Hematopoietic multipotent progenitor cell treated with erythropoietin and hydrocortisone succinate and interleukin-3 and kit ligand, for 15 days (in vitro differentiated cells): ENCODE measurements around the gene TTLL8.

Source experiments
- DNase-seq: peaks from one replicate; pipeline ENCODE4 v3.0.0-alpha.2; 2015; ENCODE audit warnings: low spot score

Gene TTLL8

DNA sequence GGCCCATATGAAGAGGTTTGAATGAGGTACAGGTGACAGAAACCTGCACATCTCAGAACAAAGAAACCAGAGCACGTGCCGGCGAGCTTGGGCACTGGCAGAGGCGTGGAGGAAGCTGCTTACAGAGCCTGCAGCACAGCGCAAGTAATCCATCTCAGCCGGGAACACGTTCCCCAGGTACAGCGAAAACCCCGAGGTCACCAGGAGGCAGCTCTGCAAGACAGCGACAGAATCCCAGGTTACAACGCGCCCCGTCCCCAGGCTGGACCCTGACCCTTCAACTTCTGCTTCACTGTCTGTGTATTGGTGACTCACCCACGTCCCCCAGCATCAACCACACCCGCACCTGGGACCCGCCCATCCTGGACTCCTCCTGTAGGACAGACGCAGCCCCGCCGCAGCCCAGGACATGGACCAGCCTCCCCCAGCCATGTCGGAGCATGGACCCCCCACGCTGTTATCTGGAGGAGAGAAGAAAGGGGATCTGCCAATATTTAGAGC is 24.9 kb upstream of the TTLL8 start:
- no peak for DNase-seq

DNA sequence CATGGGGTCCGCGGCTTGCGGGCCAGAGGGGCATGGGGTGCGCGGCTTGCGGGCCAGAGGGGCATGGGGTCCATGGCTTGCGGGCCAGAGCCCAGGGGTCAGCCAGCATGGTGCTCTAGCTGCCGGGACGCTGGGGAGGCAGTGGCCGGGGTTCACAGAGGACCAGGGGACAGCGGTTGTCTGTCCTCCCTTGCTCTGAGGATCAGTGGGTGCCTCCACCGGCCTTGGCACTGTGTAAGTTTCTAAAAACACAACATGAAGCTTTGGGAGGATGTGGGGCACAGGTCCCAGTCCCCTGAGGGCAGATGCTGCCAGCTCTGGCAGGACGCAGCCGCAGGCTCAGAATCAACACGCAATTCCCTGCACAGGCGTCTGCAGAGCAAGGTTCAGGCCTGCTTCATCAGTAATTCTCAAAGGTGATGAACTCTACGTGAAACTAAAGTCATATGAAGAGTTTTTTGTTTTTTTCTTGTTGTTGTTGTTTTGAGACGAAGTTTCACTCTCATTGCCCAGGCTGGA is 24.2 kb upstream of the TTLL8 start:
- DNase-seq = no peak

DNA sequence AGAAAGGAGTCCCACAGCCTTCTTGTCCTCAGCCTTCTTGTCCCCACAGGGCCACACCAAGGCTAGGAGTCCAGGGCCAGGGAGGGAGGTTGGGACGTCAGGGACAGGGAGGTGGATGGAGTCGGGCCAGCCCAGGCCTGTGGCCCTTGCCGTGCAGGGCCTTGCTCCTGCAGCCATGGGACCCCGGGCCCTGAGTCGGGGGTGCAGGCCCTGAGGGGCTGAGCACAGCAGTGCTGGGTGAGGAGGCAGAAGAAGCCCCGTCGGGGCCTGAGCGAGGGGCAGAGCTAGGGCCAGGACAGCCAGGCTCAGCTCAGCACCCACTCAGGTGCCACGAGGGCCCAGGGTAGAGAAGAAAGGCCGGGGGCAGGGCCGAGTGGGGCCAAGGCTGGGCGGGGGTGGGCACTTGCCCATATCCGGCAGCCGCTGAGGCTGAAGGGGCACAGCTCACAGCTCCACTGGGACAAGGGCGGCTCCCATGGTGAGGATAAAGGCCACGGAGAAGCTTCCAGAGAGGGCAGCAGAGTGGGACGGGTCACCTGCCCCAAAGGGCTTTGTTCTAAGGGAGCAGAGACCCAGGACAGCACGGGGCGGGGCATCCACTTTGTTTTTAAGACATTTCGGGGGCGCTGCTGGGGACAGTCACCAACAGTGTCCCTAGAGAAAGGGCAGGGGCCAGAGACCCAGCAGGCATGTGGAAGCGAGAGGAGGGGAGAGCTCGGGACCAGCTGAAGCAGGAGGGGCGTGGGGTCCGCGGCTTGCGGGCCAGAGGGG is 23.5 kb upstream of the TTLL8 start:
- DNase-seq = no peak

DNA sequence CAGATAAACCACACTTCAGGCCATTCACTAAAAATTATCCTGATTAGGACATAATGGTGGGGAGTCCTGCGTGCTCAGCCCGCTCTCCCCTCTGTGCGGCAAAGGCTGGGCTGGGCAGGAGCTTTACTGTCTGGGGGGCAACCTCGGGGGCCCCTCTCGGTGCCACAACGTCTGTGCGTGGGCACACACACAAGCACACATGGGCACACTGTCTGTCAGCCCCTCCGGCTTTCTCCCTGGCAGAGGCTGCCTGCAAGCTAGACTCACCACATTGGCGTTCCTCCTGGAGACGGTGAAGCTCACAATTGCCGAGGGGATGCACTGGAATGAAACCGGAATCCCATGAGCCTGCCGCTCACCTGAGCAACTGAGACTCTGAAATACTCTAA is 22.0 kb upstream of the TTLL8 start:
- no peak for DNase-seq

DNA sequence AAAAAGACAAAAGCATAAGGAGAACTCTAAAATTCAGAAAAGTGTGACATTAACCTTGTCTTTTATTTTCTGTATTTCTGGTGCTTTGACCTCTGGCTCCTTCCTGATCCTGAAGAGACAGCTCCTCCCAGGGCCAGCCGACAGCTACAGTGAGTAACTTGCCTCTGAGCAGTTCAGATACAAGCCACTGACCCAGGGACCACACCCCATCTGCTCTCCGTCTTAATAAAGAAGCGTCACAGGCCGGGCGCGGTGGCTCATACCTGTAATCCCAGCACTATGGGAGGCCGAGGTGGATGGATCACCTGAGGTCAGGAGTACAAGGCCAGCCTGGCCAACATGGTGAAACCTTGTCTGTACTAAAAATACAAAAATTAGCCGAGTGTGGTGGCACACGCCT is 20.7 kb upstream of the TTLL8 start:
- no peak for DNase-seq

DNA sequence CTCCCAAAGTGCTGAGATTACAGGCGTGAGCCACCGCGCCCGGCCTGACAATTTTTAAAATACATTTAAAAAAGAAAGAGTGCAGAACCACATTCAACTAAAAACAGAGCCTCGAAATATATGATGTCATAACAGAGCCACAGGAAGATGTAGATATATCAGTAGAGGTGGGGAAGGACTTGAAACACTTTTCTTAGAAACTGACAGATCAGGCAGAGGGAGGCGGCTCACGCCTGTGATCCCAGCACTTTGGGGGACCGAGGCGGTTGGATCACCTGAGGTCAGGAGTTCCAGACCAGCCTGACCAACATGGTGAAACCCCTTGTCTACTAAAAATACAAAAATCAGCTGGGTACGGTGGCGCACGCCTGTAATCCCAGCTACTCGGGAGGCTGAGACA is 20.1 kb upstream of the TTLL8 start:
- DNase-seq = no peak

DNA sequence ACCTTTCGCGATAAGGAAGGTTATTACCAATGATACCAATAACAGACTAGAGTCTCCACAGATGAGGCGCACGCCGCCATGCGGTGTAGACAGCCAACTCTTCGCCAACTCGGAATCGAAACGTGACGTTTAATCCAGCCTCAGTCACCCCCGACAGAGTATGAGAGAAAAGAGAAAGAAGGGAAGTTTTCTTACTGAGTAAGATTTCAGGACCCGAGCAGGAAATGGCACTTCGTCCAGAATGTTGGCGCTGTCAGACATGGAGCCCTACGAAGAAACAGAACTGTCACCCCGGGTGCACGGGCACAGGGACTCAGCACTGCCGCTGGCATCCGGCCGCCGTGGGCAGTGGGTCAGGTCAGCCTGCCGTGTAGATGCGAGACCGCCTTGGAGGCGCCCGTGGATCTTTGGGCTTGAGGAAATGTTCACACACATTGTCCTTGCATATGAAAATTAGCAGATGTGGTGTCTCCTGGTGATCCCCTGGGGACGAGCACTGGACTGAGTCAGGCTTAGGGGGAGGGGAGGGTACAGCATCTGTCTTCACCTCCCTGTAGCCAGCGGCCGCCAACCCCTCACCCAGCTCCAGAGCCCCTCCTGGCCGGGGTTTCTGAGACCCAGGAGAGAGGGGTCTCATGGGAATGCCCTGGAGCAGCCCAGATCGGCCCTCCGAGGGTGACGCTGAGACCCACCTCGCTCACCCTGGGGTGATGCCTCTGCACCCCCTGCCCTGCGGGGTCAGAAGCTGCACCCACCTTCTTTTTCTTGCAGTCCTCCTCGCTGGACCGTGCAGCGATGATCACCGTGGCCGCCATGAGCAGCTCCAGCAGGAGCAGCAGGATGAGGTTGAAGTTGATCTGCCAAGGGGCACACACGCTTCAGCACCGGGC is 18.8 kb upstream of the TTLL8 start:
- no peak for DNase-seq

DNA sequence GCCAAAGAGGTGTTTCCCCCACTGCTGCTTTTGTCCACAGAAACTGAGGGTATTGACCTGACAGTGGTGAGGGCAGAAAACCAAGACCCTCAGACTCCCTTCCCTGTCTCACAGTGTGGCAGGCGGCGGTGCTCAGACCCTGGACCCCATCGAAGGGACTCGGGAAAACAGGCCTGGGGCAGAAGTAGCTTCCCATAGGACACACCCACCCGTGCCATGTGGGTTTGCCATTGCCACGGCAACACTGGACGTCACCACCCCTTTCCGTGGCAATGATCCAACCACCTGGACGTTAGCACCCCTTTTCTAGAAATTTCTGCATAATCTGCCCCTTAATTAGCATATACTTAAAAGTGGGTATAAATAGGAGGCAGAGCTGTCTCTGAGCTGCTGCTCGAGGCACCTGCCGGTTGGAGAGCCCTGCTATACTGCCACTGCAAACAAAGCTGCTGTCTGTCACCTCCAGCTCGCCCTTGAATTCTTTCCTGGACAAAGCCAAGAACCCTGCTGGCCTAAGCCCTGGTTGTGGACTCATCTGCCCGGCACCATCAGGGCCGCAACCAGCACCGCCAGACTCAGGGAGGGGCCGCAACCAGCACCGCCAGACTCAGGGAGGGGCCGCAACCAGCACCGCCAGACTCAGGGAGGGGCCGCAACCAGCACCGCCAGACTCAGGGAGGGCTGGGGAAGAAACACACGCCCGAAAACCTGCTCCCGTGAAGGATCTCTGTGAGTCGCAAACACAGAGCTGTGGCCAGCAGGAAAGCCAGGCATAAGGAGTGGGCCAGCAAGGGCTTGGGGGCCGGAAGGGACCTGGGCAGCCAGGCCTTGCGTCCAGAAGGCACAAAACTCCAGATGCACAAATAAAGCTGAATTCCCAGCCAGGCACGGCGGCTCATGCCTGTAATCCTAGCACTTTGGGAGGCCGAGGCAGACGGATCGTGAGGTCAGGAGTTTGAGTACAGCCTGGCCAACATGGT is 16.7 kb upstream of the TTLL8 start:
- no peak for DNase-seq

DNA sequence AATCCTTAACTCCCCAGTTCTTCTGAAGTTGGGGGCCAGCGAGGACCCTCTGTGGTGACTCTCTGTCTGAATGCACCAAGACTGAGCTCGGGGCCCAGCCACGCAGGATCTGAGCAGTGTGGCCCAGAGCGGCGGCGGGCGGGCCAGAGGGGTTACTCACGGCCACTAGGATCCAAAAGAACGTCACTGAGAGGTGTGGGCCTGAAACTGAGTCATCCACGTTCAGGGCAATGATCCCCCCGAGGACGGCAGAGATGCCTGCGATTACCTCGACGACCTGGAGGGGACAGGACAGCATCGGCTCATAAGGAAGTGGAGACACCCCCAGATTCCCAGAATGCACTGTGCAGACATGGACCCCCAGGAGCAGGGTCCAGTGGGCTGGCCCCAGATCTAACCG is 16.0 kb upstream of the TTLL8 start:
- DNase-seq = no peak

DNA sequence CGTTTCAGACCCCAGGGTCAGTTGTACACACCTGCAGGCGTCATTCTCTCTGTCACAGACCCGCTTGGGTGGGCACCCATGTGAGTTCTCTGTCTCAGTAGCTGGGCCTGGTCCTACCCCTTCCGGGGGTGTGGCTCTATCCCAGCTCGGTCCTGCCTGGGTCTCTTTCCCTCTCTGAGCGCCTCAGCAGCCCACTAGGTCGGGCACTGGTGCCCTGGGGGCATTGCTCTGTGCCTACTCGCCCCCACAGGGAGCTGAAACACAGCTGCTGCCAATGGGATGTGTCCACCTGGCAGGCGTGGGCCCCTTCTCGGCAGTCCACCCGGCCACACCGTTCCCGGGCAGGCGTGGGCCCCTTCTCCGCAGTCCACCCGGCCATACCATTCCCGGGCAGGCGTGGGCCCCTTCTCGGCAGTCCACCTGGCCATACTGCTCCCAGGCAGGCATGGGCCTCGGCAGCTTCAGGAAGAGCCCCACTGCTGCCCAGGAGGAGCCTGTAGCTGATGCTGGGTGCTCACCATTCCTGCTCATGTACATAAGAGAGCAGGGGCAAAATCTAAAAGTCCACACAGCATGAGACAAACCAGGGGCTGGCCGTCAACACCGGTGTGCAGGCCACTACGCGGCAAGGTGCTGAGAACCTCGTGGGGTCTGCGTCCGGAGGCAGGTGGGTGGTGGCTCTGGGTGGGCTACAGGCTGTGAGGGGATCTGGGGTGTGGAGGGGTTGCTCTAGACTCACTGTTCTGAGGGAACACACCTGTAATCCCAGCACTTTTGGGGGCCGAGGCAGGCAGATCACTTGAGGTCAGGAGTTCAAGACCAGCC is 14.8 kb upstream of the TTLL8 start:
- no peak for DNase-seq

DNA sequence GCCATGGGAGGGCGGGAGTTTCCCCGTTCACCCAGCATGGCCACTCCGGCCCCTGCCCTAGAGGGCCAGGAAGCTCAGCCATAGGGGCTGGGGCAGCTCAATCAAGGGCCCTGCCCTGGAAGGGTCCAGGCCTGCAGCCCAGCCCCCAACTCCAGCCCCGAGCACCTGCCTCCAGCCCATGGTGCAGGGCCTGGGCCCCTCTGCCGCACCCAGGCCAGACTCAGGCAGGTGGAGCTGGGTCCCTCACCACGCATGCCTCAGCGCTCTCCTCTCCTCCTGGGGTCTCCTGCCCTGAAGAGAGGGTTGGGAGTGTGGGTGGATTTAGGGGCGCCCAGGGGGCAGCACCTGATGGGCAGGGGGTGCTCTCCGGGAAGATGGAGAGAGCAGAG is 14.1 kb upstream of the TTLL8 start:
- DNase-seq = no peak

DNA sequence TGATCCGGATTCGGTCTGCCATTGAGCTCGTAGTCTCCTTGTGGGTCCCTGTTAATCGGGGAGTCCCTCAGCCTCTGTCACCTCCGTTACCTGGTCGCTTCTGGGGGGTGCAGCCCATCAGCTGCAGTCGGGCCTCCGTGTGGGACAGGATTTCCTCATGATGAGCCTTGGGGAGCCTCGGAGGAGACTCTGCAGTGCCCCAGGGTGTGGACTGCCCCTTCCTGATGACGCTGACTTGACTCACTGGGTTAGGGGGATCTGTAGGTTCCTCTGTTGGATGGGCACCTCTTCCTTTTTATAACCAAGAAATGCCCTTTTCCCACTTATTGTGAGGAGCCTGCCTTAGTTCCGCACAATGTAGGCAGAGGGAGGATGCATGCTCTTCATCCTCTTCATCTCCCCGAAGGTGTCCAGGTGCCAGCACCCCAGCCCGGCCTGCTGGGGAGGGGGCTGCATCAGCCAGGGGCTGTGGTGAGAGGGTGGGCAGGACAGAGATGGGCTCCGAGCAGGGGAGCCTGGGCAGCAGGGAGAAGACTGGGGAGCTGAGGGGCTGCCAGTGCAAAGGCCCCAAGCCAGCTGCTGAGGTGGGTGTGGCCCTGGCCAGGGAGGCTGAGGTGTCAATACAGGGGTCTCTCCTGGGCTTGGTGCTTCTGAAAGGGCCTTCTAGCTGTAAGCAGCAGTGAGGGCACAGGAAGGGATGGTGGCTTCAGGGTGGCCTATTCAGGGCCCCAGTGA is 13.5 kb upstream of the TTLL8 start:
- DNase-seq = no peak

DNA sequence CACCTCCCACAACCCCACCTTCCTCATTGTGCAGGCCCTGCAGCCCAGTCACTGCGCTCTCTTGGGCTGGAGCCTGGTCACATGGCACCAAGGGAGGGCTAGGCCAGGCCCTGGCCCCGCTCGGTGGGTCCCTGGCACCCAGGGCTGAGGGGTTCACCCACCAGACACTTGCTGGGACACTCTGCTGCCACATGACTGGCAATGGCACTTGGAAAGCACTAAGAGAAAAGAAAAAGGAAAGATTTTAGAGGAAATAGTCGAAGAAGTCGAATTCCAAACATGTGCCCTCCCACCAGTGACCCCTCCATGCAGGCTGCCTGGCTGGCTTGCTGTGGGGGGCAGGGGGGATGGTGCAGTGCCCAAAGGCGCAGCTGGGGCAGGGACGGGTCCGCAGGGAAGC is 12.3 kb upstream of the TTLL8 start:
- DNase-seq = no peak

DNA sequence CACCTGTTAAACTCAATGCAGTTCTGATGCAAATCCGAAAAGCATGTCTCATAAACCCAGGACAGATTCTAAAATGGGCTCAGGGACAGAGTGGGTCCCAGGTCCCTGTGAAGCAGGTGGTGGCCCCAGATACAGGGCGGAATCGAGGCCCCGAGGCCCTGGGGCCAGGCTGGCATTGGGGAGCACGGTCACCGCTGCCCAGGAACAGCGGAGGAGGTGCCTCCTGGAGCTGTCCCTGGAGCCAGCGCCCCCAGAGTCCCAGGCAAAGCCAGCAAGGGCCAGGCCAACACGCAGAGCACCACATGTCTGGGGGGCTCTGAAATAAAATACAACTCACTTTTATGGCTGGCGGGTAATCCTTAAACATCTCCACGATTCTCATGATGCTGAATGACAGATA is 10.0 kb upstream of the TTLL8 start:
- no peak for DNase-seq

DNA sequence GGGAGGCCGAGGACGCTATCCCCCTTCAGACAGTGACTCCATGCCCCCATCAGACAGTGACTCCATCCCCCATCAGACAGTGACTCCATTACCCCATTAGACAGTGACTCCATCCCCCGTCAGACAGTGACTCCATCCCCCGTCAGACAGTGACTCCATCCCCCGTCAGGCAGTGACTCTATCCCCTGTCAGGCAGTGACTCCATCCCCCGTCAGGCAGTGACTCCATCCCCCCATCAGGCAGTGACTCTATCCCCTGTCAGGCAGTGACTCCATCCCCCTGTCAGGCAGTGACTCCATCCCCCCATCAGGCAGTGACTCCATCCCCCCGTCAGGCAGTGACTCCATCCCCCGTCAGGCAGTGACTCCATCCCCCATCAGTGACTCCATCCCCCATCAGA is 9.1 kb upstream of the TTLL8 start:
- no peak for DNase-seq

DNA sequence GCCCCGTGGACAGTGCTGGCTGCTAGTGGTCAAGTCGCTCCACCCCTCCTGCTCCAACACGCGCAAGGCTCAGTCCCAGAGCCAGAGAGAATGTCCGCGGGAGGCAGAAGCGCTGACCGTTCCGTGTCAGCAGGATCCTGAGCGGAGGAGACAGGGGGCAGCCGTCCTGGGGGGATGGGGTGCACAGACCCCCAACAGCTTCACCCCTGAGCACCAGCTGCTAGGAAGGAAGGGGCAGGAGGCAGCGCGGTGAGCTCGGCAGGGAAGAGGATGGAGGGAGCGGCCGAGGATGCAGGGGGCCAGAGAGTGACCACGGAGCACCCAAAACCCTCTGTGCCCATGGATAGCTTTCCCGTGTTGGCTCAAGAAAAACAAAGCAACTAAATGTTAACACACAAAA is 6.4 kb upstream of the TTLL8 start:
- DNase-seq = no peak

DNA sequence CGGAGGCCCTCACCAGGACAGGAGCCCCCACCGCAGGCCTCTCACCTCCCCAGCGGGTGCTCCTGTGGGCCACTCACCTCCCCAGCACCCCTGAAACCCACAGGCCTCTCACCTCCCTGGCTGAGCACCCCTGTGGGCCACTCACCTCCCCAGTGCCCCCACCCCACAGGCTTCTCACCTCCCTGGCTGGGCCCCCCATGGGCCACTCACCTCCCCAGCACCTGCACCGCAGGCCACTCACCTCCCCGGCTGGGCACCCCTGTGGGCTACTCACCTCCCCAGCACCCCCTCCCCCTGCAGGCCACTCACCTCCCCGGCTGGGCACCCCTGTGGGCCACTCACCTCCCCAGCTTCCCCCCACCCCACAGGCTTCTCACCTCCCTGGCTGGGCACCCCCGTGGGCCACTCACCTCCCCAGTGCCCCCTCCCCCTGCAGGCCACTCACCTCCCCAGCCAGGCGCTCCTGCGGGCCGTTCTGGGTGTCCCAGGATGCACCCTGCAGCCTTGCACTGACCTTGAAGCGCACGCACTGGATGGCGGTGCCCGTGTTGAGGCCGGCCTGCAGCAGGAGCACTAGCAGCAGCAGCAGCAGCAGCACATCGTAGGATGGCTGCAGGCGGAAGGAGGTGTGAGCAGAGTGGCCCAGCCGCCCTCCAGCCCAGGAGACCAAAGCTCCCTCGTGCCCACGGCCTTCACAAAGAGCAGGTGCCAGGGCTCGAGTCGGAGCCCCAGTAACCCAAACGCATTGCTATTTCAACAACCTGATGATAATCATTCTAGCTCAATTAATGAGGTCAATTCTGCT is 5.7 kb upstream of the TTLL8 start:
- no peak for DNase-seq

DNA sequence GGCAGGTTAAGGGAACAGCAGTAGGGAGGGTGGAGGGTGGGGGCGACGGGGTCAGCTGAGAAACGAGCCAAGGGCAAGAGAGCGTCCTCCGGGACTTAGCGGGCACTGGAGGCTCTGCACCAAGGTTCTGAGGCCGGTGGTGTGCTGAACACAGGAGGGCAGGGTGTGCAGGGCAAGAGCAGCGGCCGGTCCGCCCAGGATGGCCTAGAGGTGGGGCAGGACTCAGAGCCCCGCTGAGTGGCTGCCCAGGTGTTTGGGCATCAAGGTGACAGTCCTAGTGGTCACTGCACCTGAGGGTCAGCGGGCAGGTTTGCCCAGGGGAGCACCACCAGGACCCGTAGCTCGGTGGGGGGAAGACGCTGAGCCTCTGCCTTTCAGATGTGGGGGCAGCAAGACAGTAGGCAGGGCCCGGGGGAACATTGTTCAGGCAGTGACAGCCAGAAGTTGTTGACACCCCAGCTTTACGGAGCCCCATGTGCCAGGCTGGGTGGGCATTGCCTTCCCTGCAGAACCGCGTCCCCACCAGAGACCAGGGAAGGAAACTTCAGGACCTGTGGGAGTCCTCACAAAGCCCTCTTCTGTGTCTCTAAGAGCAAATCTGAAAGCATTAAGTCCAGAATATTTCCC is 4.5 kb upstream of the TTLL8 start:
- no peak for DNase-seq

DNA sequence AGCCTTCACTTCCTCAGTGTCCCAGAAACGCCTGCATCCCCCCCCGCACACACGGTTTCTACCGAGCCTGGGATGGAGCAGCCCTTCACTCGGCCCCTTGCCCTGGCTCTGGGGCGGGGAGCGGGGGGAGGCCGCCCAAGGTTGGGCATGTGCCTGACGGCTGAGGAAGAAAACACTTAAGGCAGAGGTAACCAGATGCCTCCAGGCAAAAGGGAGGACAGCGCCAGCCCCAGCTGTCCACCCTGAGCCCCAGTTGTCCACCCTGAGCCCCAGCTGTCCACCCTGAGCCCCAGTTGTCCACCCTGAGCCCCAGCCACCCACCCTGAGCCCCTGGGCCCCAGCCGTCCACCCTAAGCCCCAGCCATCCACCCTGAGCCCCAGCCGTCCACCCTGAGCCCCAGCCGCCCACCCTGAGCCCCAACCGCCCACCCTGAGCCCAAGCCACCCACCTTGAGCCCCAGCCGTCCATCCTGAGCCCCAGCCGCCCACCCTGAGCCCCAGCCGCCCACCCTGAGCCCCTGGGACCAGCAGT is 3.8 kb upstream of the TTLL8 start:
- DNase-seq = no peak
